ENCODE results near the gene COBL.
"Not testable (repeated sequence)": the region's sequence is repeated elsewhere in the genome, so short reads cannot be mapped to it uniquely, and the experiment has no call there.

The COBL gene

DNA sequence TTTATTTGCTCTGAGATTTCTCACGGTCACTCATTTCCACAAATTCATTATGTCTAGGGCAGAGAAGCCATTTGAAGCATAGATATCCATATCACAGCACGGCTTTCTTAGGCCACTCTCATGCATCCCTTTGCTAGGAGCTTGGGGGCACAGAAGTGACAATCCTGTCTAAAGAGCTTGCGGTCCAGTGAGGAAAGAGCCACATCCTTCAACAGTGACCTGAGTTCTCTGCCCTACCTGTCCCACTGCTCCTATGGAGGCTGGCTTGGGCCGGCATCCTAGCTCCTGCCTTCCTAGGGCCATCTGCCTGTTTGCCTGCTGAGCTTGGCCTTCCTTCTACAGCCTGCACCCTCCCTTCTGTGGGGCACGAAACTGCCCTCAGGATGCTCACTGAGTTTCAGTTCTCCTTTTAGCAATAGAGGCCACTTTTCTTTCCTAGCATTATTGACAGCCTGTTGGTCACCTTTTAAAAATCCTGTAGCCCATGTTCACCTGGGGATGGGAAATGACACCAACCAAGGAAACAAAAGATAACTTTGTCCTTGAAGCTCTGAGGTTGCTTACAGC is 321.8 kb downstream of the COBL start:
- no peak overlapping the region for H3K4me3 ChIP-seq (ENCODE audit: low read depth, low read length)
- H3K27ac ChIP-seq, result no peak overlapping the region
- H3K36me3 ChIP-seq (ENCODE audit: control insufficient read depth, insufficient read depth, low read length), result no peaks in the 10 kb centered on the region
- no peaks in the 10 kb centered on the region for H3K9me3 ChIP-seq (ENCODE audit: control insufficient read depth, low read length)
- TF ChIP-seq, protein P1, sequence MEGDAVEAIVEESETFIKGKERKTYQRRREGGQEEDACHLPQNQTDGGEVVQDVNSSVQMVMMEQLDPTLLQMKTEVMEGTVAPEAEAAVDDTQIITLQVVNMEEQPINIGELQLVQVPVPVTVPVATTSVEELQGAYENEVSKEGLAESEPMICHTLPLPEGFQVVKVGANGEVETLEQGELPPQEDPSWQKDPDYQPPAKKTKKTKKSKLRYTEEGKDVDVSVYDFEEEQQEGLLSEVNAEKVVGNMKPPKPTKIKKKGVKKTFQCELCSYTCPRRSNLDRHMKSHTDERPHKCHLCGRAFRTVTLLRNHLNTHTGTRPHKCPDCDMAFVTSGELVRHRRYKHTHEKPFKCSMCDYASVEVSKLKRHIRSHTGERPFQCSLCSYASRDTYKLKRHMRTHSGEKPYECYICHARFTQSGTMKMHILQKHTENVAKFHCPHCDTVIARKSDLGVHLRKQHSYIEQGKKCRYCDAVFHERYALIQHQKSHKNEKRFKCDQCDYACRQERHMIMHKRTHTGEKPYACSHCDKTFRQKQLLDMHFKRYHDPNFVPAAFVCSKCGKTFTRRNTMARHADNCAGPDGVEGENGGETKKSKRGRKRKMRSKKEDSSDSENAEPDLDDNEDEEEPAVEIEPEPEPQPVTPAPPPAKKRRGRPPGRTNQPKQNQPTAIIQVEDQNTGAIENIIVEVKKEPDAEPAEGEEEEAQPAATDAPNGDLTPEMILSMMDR (IDR thresholded peaks at IDR 0.05), result no peak
- no peak overlapping the region for H3K4me2 ChIP-seq (ENCODE audit: low read length)
- no peak overlapping the region for H3K9ac ChIP-seq
- no peaks in the 10 kb centered on the region for H3K79me2 ChIP-seq
- H3K27me3 ChIP-seq (ENCODE audit: control insufficient read depth, insufficient read depth, low read length), result no peaks in the 10 kb centered on the region
- H2AFZ ChIP-seq, result no peak overlapping the region
- H3K4me1 ChIP-seq, result no peaks in the 10 kb centered on the region

DNA sequence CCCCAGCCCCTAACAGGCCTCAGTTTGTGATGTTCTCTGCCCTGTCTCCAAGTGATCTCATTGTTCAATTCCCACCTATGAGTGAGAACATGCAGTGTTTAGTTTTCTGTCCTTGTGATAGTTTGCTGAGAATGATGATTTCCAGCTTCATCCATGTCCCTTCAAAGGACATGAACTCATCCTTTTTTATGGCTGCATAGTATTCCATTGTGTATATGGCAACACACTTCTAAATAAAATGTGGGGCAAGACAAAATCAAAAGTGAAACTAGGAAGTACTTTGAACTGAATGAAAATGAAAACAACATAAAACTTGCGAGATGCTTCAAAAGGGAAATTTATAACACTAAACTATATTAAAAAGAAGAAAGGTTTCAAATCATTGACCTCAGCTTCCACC is 326.4 kb downstream of the COBL start:
- H3K4me2 ChIP-seq (ENCODE audit: low read length); H3K36me3 ChIP-seq (ENCODE audit: control insufficient read depth, insufficient read depth, low read length); H3K9me3 ChIP-seq (ENCODE audit: control insufficient read depth, low read length): not testable (repeated sequence)

DNA sequence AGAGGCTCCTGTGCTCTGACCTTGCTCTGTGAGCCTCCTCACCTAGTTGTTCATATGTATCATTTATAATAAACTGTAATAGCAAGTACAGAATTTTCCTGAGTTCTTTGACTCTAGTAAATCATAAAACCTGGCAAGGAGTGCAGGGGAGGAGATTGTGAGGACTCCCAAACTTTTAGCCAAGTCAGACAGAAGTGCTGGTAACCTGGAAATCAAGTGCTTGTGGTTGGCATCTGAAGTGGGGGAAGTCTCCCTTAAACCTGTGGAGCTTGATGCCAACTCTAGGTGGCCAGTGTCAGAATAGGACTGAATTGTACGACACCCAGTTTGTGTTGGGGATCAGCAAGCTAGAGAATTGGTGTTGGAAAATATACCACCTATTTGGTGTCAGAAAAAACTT is 327.6 kb downstream of the COBL start:
- TF ChIP-seq, protein P1 (IDR thresholded peaks at IDR 0.05), result no peak
- Histone ChIP-seq H2AFZ (no peak overlapping the region), H3K36me3 (ENCODE audit: control insufficient read depth, insufficient read depth, low read length) (no peaks in the 10 kb centered on the region), H3K4me3 (ENCODE audit: low read depth, low read length) (no peak overlapping the region), H3K9me3 (ENCODE audit: control insufficient read depth, low read length) (no peaks in the 10 kb centered on the region), H3K79me2 (no peaks in the 10 kb centered on the region), H3K27me3 (ENCODE audit: control insufficient read depth, insufficient read depth, low read length) (no peaks in the 10 kb centered on the region), H3K27ac (no peak overlapping the region), H3K4me1 (no peaks in the 10 kb centered on the region), H3K4me2 (ENCODE audit: low read length) (no peak overlapping the region), H3K9ac (no peak overlapping the region)

More for the DNA sequence above, 326.4 kb downstream of the COBL start:
- H3K4me3 ChIP-seq (ENCODE audit: low read depth, low read length); H3K79me2 ChIP-seq; H3K4me1 ChIP-seq; H3K27ac ChIP-seq; H3K27me3 ChIP-seq (ENCODE audit: control insufficient read depth, insufficient read depth, low read length); H2AFZ ChIP-seq; H3K9ac ChIP-seq: not testable (repeated sequence)

DNA sequence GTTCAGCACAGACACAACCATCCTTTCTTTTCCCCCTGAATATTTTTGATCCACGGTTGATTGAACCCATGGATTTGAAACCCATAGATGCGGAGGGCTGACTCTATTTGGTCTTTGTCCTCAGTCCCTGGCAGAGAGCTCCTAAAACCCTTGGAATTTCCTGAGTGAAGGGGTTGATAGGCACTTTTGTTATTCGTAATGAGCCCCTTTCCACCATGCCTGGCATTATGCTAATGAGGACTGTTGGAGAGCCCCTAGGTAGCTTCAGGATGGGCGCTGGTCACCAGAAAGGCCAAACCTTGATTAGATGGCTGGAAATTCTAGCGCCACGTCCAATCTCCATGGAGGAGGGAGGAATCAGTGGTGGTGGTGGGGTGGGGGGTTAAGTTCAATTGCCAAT is 328.1 kb downstream of the COBL start:
- H3K4me1 ChIP-seq, result no peaks in the 10 kb centered on the region
- no peaks in the 10 kb centered on the region for H3K9me3 ChIP-seq (ENCODE audit: control insufficient read depth, low read length)
- no peaks in the 10 kb centered on the region for H3K27me3 ChIP-seq (ENCODE audit: control insufficient read depth, insufficient read depth, low read length)
- no peaks in the 10 kb centered on the region for H3K79me2 ChIP-seq
- H3K36me3 ChIP-seq (ENCODE audit: control insufficient read depth, insufficient read depth, low read length), result no peaks in the 10 kb centered on the region
- no peak overlapping the region for H3K27ac ChIP-seq
- no peak overlapping the region for H3K4me2 ChIP-seq (ENCODE audit: low read length)
- TF ChIP-seq, protein P1 (IDR thresholded peaks at IDR 0.05), result no peak
- no peak overlapping the region for H3K4me3 ChIP-seq (ENCODE audit: low read depth, low read length)
- H3K9ac ChIP-seq, result no peak overlapping the region
- no peak overlapping the region for H2AFZ ChIP-seq

DNA sequence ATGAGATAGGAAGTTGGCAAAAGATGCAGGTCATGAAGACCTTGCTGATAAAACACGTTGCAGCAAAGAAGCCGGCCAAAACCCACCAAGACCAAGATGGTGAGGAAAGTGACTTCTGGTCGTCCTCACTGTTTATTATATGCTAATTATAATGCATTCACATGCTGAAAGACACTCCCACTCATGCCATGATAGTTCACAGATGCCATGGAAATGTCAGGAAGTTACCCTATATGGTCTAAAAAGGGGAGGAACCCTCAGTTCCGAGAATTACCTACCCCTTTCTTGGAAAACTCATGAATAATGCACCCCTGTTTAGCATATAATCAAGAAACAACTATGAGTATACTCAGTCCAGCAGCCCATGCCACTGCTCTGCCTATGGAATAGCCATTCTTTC is 331.5 kb downstream of the COBL start:
- H3K9me3 ChIP-seq (ENCODE audit: control insufficient read depth, low read length), result no peaks in the 10 kb centered on the region
- no peak overlapping the region for H3K9ac ChIP-seq
- no peak overlapping the region for H2AFZ ChIP-seq
- no peaks in the 10 kb centered on the region for H3K36me3 ChIP-seq (ENCODE audit: control insufficient read depth, insufficient read depth, low read length)
- H3K4me3 ChIP-seq (ENCODE audit: low read depth, low read length), result no peak overlapping the region
- no peak overlapping the region for H3K4me2 ChIP-seq (ENCODE audit: low read length)
- TF ChIP-seq, protein P1 (IDR thresholded peaks at IDR 0.05), result no peak
- H3K4me1 ChIP-seq, result no peaks in the 10 kb centered on the region
- H3K27ac ChIP-seq, result no peak overlapping the region
- no peaks in the 10 kb centered on the region for H3K79me2 ChIP-seq
- no peaks in the 10 kb centered on the region for H3K27me3 ChIP-seq (ENCODE audit: control insufficient read depth, insufficient read depth, low read length)
